C4-2B (cell line): Measurements from ENCODE around the gene OMP.

ENCODE experiments used
- CTCF ChIP-seq: fragments of 450-650 bp; conservative IDR thresholded peaks from 2 replicates; pipeline ENCODE4 v1.5.1; 2017; ENCODE audit warnings: mild to moderate bottlenecking
- ZFX ChIP-seq: fragments of 450-650 bp; IDR thresholded peaks from 2 replicates; pipeline ENCODE4 v1.6.1; 2017

GRCh38 chr11:77079666-77080065, 23.0 kb upstream of the OMP start:
- TF ChIP-seq CTCF (no peak), ZFX (no peak)
